H1 (cell line): ENCODE data around the gene C17orf113. TPM values are rescaled to one million over a fixed set of nuclear protein-coding genes. Genes with fewer than 3 reads are reported as not detected.
A peak's percentile ranks its signal among the peaks of the same experiment; 100 is the strongest.

ENCODE experiments used
- CEBPB ChIP-seq: IDR thresholded peaks from 2 replicates; pipeline ENCODE4 v1.6.1; 2012; ENCODE audit warnings: low read depth, low read length
- CREB1 ChIP-seq: IDR thresholded peaks from 2 replicates; pipeline ENCODE4 v1.6.1; 2012; ENCODE audit warnings: inconsistent platforms
- GABPA ChIP-seq: IDR thresholded peaks from 2 replicates; pipeline ENCODE4 v1.6.1; 2011; ENCODE audit warnings: mild to moderate bottlenecking, low read length, moderate library complexity, borderline replicate concordance; ENCODE audit not compliant: insufficient read depth
- JUN ChIP-seq: IDR thresholded peaks from 2 replicates; pipeline ENCODE4 v1.6.1; 2011; ENCODE audit warnings: low read depth, mild to moderate bottlenecking, improper control_type of control experiment, low read length
- KDM1A ChIP-seq: fragments of 200-600, 300-600 bp; sonication (generic); IDR thresholded peaks from 2 replicates; pipeline ENCODE4 v1.7.1; 2016; ENCODE audit warnings: mild to moderate bottlenecking, low read length, borderline replicate concordance
- KDM4A ChIP-seq: IDR thresholded peaks from one replicate; pipeline ENCODE4 v1.7.1; 2012; ENCODE audit warnings: low read depth, mild to moderate bottlenecking, moderate library complexity, low read length, inconsistent platforms; ENCODE audit not compliant: severe bottlenecking
- PHF8 ChIP-seq: fragments of 200-600 bp; sonication (generic); conservative IDR thresholded peaks from 2 replicates; pipeline ENCODE4 v1.7.1; 2012; ENCODE audit warnings: low read depth, mild to moderate bottlenecking, inconsistent platforms, low read length, moderate library complexity
- POLR2A ChIP-seq, 2 experiments: IDR thresholded peaks; 1 replicate in 1 of 2; 2 replicates in 1 of 2; pipeline ENCODE4 v1.6.1; 2011; ENCODE audit warnings: low read depth in 2 of 2, low read length in 2 of 2, mild to moderate bottlenecking in 2 of 2; ENCODE audit errors: control extremely low read depth in 1 of 2
- RNF2 ChIP-seq: fragments of 200-900, 300-1000 bp; sonication (generic); IDR thresholded peaks from 2 replicates; pipeline ENCODE4 v1.7.1; 2016; ENCODE audit warnings: borderline replicate concordance, low read depth, mild to moderate bottlenecking, antibody characterized with exemption, low read length; ENCODE audit not compliant: poor library complexity, severe bottlenecking; ENCODE audit errors: missing control alignments
- SAP30 ChIP-seq: fragments of 300-600 bp; sonication (generic); IDR thresholded peaks from 2 replicates; pipeline ENCODE4 v1.7.1; 2012; ENCODE audit warnings: low read length, moderate library complexity, mild to moderate bottlenecking, inconsistent platforms; ENCODE audit not compliant: insufficient read depth, insufficient replicate concordance
- TAF1 ChIP-seq: IDR thresholded peaks from 2 replicates; pipeline ENCODE4 v1.6.1; 2011; ENCODE audit warnings: mild to moderate bottlenecking, low read depth, low read length
- TAF7 ChIP-seq: optimal IDR thresholded peaks from 2 replicates; pipeline ENCODE3; 2011; ENCODE audit warnings: low read depth, mild to moderate bottlenecking, inconsistent platforms, low read length, moderate library complexity, borderline replicate concordance
- polyA plus RNA-seq, 7 experiments: library from polyadenylated mRNA; depleted of rRNA in 3 of 7; stranded (reverse) in 5 of 7; unstranded in 2 of 7; fragments of >200 nt in 5 of 7; fragments of 200-250 nt in 2 of 7; gene quantifications; 1 replicate in 5 of 7; 2 replicates in 1 of 7; 4 replicates in 1 of 7; pipeline versions ENCODE4 v1.2.1 to v1.2.3, GENCODE V29; 2011 to 2013; ENCODE audit warnings: missing spikeins in 2 of 7, mixed read lengths in 2 of 7
- total RNA-seq: library from RNA; stranded (reverse); fragmentation: NEBNext Ultra II Directional; extraction: Animal tissue kit (Norgen Biotek cat#: 25700); gene quantifications from 2 replicates; pipeline ENCODE4 v1.2.1, GENCODE V29; 2021

C17orf113 gene
- total and polyA plus RNA-seq, 2 of the 8 experiments (the other 6 are each of a cell fraction or from before 2014, with no cell fraction given), result 1.0 to 1.4 TPM

DNA sequence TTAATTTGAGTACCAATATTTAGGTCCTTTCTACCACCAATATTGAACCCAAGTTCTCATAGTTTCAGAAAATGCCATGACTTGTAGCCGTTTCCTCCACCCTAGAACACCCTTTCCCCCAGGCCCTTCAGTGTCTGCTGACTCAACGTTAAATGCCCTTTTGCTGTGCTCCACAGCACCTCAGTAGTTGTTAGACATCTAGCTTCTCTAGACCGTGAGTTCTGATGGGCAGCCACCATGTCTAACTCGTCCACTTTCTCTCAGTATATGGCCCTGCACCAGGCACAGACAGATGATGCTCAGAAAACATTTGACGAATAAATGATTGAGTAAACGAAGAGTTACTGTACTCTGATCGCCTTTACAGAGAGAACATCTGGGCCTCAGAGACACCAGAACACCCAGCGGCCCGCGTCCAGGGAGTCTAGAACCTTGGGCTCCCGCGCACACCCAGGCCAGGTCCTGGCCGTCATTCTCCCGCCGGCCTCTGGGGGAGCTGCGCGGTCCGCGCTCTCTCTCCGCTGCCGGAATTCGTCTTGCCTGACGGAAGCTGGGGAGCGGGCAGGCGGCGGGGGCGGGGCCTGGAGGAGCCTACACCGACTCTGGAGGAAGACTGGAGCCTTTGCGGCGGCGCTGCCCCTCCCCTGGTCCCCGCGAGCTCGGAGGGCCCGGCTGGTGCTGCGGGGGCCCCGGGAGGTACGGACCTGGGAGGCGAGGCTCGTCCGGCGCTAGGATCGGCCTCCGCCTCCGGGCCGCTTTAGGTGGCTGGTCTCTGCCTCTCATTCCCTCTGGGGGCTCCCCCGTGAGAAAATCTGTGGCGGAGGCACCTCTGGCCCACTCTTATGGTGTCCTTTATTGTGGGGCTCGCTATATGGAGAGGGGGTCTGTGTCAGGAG, 30.6 kb downstream of the C17orf113 start, which contains the start of gene NKIRAS2 (continued):
- TF ChIP-seq CEBPB (no peak), CREB1 (peak; percentile 54), RNF2 (no peak), KDM4A (peak; percentile 30), SAP30 (no peak), GABPA (peak; percentile 80; the same call in 1 of the 2 replicates), JUN (no peak), TAF1 (peak; percentile 60), POLR2A (IDR thresholded peaks at IDR 0.05; ENCODE audit: control extremely low read depth in 1 of 2, low read depth in 2 of 2, low read length in 2 of 2) (peak in 1 of 2 experiments; percentile 77; a peak in 1 of 3 replicates), TAF7 (peak; percentile 43), PHF8 (peak; percentile 79), KDM1A (peak; percentile 40; the same call in 1 of the 2 replicates)
